Measurements from ENCODE around the gene SLC7A6OS. TPM values are rescaled to one million over a fixed set of nuclear protein-coding genes. Genes with fewer than 3 reads are reported as not detected.
A peak's percentile ranks its signal among the peaks of the same experiment; 100 is the strongest.

SLC7A6OS gene
- polyA plus RNA-seq, 3 donors, result 19.8 to 25.4 (median 20.8) TPM

DNA sequence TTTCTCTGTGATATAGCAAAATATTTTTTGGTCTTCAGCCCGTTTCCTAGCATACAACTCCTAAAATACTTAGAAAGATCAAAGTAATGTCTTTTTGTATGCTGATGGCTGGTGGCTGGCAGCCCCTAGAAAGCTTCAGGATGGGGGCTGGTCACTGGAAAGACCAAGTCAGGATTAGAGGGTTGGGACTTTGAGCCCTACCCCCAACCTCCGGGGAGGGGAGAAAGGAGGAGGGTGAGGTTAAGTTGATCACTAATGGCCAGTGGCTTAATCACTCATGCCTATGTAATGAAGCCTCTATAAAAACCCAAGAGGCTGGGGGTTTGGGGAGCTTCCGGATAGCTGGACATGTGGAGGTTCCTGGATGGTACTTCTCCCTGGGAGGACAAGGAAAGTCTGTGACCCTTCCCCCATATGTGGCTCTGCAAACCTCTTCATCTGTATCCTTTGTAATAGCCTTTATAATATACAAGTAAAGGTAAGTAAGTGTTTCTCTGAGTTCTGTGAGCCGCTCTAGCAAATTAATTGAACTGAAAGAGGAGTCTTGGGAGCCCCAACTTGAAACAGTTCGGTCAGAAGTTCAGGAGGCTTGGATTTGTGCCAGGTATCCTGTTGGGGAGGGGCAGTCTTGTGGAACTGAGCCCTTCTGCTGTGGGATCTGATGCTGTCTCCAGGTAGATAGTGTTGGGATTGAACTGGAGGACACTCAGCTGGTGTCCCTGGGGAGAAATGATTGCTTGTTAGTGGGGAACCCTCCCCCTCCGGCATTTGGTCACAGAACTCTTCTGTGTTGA lies 42.9 kb downstream of the SLC7A6OS start:
- DNase-seq (ENCODE audit: extremely low read depth in 1 of 11, low read depth in 9 of 11, low spot score in 4 of 11), result no peak

- no peak for DNase-seq (ENCODE audit: extremely low read depth in 1 of 11, low read depth in 9 of 11, low spot score in 4 of 11)
Measured at GRCh38 chr16:68265078-68265920, 45.4 kb downstream of the SLC7A6OS start.

- DNase-seq (ENCODE audit: extremely low read depth in 1 of 11, low read depth in 9 of 11, low spot score in 4 of 11), result no peak
Measured at GRCh38 chr16:68264128-68265077, 46.3 kb downstream of the SLC7A6OS start, which contains the start of gene SLC7A6. SLC7A6 (plus strand) TSS chr16:68264526; CDS start chr16:68274727, 10,201 bp downstream.

GRCh38 chr16:68263559-68264127 lies 47.1 kb downstream of the SLC7A6OS start:
- DNase-seq (ENCODE audit: extremely low read depth in 1 of 11, low read depth in 9 of 11, low spot score in 4 of 11), result no peak

GRCh38 chr16:68259007-68259825 lies 51.5 kb downstream of the SLC7A6OS start:
- no peak for DNase-seq (ENCODE audit: extremely low read depth in 1 of 11, low read depth in 9 of 11, low spot score in 4 of 11)

DNA sequence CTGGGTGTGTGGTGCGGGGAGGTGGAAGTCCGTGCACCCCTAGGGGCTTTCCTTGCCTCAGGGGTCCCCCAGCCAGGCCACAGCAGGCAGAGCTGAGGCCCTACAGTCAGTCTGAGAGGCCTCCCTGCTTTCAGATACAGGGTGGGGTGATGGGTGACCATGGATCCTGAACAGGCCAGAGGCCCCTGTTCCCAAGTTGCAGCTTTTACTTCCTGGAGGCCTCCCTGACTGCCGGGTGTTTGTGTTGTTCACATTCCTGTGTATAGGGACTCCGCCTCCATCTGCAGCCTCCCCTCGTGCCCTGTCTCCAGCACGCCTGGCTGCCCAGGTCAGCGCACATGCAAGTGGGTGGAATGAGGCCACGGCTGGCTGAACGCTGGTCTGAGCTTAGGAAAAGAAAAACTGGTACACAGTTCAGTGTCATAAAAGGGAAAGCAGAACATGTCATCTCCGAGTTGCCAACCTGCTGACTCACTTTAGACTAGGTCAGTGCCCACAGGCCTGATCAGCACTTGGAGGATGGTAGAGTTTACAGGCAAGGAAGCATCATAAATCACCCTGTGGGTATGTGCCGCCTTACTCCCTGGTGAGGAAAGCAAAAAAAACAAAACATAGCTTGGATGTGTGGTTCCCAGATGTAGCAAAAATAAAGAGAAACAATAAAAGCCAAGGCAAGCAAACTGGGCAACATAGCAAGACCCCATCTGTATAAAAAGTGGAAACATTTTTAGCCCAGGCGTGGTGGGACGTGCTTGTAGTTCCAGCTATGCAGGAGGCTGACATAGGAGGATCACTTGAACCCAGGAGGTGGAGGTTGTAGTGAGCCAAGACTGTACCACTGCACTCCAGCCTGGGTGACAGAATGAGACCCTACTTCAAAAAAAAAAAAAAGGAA lies 52.6 kb downstream of the SLC7A6OS start:
- peak in 6 of 11 donors; percentile 71 to 88 (median 84) for DNase-seq (ENCODE audit: extremely low read depth in 1 of 11, low read depth in 9 of 11, low spot score in 4 of 11)

DNA sequence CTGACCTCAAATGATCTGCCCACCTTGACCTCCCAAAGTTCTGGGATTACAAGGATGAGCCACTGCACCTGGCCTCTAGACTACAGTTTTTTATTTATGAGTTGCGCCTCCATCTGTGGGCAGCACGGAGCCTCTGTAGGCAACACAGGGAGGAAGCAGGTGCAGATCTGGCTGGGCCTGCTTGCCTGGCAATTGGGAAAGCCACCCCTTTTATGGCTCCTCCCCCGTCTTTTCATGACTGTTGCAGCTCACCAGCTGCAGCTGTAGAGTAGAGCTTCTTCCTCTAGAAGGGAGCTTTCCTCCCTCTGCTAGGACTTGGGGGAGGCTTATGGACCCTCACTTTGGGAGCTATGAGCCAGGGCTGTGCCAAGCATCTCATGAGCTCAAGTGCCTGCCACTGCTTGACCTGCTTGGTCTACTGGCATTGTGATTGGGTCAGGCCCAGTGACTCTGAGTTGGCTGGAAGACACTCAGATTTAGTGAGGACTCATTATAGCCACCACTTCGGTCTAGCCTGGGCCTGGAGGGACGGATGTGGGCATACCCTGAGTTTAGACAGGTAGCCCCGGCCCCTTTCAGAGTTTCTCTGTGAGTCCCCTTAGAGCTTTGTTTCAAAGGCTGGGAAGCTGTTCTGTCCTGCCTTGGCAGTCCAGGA lies 53.4 kb downstream of the SLC7A6OS start:
- DNase-seq (ENCODE audit: extremely low read depth in 1 of 11, low read depth in 9 of 11, low spot score in 4 of 11), result peak in 2 of 11 donors; percentile 24 to 26

DNA sequence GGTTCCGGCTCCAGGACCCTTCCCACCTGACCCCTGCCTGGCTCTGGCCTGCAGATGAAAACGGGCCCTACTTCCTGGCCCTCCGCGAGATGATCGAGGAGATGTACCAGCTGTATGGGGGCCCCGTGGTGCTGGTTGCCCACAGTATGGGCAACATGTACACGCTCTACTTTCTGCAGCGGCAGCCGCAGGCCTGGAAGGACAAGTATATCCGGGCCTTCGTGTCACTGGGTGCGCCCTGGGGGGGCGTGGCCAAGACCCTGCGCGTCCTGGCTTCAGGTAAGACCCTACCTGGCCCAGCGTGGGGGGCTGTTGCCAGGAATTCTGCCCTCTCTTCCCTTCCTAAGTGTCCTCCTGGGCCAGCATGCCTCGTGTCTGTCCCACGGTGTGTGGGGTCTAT lies 55.0 kb downstream of the SLC7A6OS start:
- DNase-seq (ENCODE audit: extremely low read depth in 1 of 11, low read depth in 9 of 11, low spot score in 4 of 11), result no peak

DNA sequence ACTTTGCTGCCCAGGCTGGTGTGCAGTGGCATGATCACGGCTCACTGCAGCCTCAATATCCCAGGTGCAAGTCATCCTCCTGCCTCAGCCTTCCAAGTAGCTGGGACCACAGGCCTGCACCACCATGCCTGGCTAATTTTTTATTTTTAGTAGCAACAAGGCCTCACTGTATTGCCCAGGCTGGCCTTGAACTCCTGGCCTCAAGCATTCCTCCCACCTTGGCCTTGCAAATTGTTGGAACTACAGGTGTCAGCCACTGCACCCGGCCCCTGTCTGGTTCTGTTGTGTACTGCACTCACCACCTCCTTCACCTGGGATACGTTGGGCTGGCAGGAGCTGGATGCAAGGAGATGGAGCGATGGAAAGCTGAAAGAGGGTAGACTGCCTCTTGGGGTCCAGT lies 57.0 kb downstream of the SLC7A6OS start:
- no peak for DNase-seq (ENCODE audit: extremely low read depth in 1 of 11, low read depth in 9 of 11, low spot score in 4 of 11)

GRCh38 chr16:68252383-68252782 lies 58.4 kb downstream of the SLC7A6OS start:
- no peak for DNase-seq (ENCODE audit: extremely low read depth in 1 of 11, low read depth in 9 of 11, low spot score in 4 of 11)

- DNase-seq (ENCODE audit: extremely low read depth in 1 of 11, low read depth in 9 of 11, low spot score in 4 of 11), result no peak
Measured at GRCh38 chr16:68251832-68252231, 58.9 kb downstream of the SLC7A6OS start.

GRCh38 chr16:68250951-68251350 lies 59.8 kb downstream of the SLC7A6OS start:
- no peak for DNase-seq (ENCODE audit: extremely low read depth in 1 of 11, low read depth in 9 of 11, low spot score in 4 of 11)

DNA sequence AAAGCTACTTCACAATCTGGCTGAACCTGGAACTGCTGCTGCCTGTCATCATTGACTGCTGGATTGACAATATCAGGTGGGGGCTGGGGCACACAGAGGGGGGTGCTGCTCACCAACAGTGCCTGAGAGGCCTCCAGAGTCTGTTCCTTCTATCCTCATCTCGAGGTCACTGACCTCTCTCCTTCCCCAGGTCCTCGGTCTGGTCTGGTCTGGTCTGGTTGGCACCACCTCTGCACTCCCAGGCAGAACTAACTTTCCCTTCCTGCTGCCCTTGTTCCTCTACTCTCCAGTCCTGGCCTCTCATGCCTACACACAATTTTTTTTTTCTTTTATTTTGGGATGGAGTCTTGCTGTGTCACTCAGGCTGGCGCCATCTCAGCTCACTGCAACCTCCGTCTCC lies 61.4 kb downstream of the SLC7A6OS start:
- no peak for DNase-seq (ENCODE audit: extremely low read depth in 1 of 11, low read depth in 9 of 11, low spot score in 4 of 11)

Data from renal cortex interstitium (tissue), 11 donors.